B cell (primary cell): ENCODE results near the gene POGLUT2. TPM values are rescaled to one million over a fixed set of nuclear protein-coding genes. Genes with fewer than 3 reads are reported as not detected.

Experiments used
- ATAC-seq: fragments of 200-7000 bp; cut with Tn5 transposase; one replicate; pipeline ENCODE4 v1.10.0; 2021; ENCODE audit warnings: low read depth, mild to moderate bottlenecking, moderate number of reproducible peaks, moderate library complexity
- CTCF ChIA-PET: fragments of 350-600 bp; sonication (Branson Sonifier 250); formaldehyde crosslinking; loops from one replicate; lab custom pipeline; 2021; ENCODE audit warnings: antibody characterized with exemption, inconsistent platforms; lab: Charles Lee
- POLR2A ChIA-PET: fragments of 350-600 bp; sonication (Branson Sonifier 250); formaldehyde crosslinking; loops from one replicate; lab custom pipeline; 2021; ENCODE audit warnings: antibody characterized with exemption; lab: Charles Lee
- DNase-seq: peaks from one replicate; pipeline ENCODE4 v3.0.0; 2013
- H2AFZ ChIP-seq: 2 replicates; pipeline ENCODE4 v1.6.1; 2012; ENCODE audit warnings: mild to moderate bottlenecking, low read depth, low read length; ENCODE audit not compliant: insufficient read depth, poor library complexity, severe bottlenecking
- H3K27ac ChIP-seq, 2 donors: 1 replicate in 1 of 2; 2 replicates in 1 of 2; pipeline ENCODE4 v1.5.1; 2012 to 2013; ENCODE audit warnings: low read length in 2 of 2, mild to moderate bottlenecking in 2 of 2, moderate library complexity in 1 of 2
- H3K27me3 ChIP-seq, 4 experiments: fragments of 200-600 bp in 1 of 4; sonication (generic) in 1 of 4; replicated peaks in 1 of 4; 1 replicate in 2 of 4; 2 replicates in 2 of 4; pipeline versions ENCODE4 v1.6.1 to v1.7.0; 2013 to 2016; ENCODE audit warnings: low read length in 3 of 4, mild to moderate bottlenecking in 2 of 4, mixed read lengths in 1 of 4, moderate library complexity in 1 of 4; ENCODE audit not compliant: insufficient read depth in 4 of 4, control insufficient read depth in 3 of 4; ENCODE audit errors: control extremely low read depth in 1 of 4
- H3K36me3 ChIP-seq, 2 experiments: replicated peaks in 1 of 2; 1 replicate in 1 of 2; 2 replicates in 1 of 2; pipeline versions ENCODE4 v1.6.1 to v1.7.1; 2013; ENCODE audit warnings: low read length in 1 of 2; ENCODE audit not compliant: insufficient read depth in 2 of 2, control insufficient read depth in 1 of 2; ENCODE audit errors: control extremely low read depth in 1 of 2, extremely low read depth in 1 of 2
- H3K4me1 ChIP-seq, 2 donors: fragments of 200-600 bp in 1 of 2; sonication (generic) in 1 of 2; 1 replicate in 1 of 2; 2 replicates in 1 of 2; pipeline versions ENCODE4 v1.5.1 to v1.6.1; 2013 to 2017; ENCODE audit warnings: low read length in 2 of 2; ENCODE audit not compliant: control insufficient read depth in 2 of 2, insufficient read depth in 2 of 2
- H3K4me2 ChIP-seq: replicated peaks from 2 replicates; pipeline ENCODE3; 2012; ENCODE audit warnings: mild to moderate bottlenecking, low read depth, low read length; ENCODE audit not compliant: poor library complexity, severe bottlenecking
- H3K4me3 ChIP-seq, 5 experiments: fragments of 200-600 bp in 1 of 5; sonication (generic) in 1 of 5; 1 replicate in 3 of 5; 2 replicates in 2 of 5; pipeline versions ENCODE4 v1.5.1 to v1.7.0; 2011 to 2016; ENCODE audit warnings: low read length in 4 of 5, mild to moderate bottlenecking in 4 of 5, low read depth in 2 of 5, control low read depth in 1 of 5, moderate library complexity in 1 of 5; ENCODE audit not compliant: insufficient read depth in 1 of 5; ENCODE audit errors: control extremely low read depth in 1 of 5, extremely low read depth in 1 of 5
- H3K79me2 ChIP-seq: fragments of 200-600 bp; sonication (generic); one replicate; pipeline ENCODE4 v1.6.0; 2016; ENCODE audit warnings: low read length; ENCODE audit not compliant: control insufficient read depth, insufficient read depth
- H3K9ac ChIP-seq: fragments of 200-600 bp; sonication (generic); 2 replicates; pipeline ENCODE4 v1.6.1; 2017; ENCODE audit warnings: mild to moderate bottlenecking, low read length, moderate library complexity
- H3K9me3 ChIP-seq, 3 donors: one replicate each; pipeline versions ENCODE4 v1.6.1 to v1.7.1; 2013; ENCODE audit warnings: low read length in 2 of 3; ENCODE audit not compliant: control insufficient read depth in 2 of 3, insufficient read depth in 1 of 3; ENCODE audit errors: control extremely low read depth in 1 of 3
- H4K20me1 ChIP-seq: 2 replicates; pipeline ENCODE4 v1.6.0; 2012; ENCODE audit warnings: mild to moderate bottlenecking, low read length; ENCODE audit not compliant: insufficient read depth, control insufficient read depth, poor library complexity, severe bottlenecking
- H3K27ac Mint-ChIP-seq: one replicate; pipeline ENCODE4 v1.8.0; 2021; ENCODE audit warnings: mixed read lengths
- H3K27me3 Mint-ChIP-seq: one replicate; pipeline ENCODE4 v1.8.0; 2021; ENCODE audit warnings: mixed read lengths
- H3K4me1 Mint-ChIP-seq: one replicate; pipeline ENCODE4 v1.8.0; 2021; ENCODE audit warnings: mixed read lengths
- H3K4me3 Mint-ChIP-seq: one replicate; pipeline ENCODE4 v1.8.0; 2021; ENCODE audit warnings: mixed read lengths
- H3K9me3 Mint-ChIP-seq: one replicate; pipeline ENCODE4 v1.8.0; 2022; ENCODE audit warnings: mixed read lengths; ENCODE audit not compliant: insufficient read depth
- EZH2 ChIP-seq: IDR thresholded peaks from 2 replicates; pipeline ENCODE4 v1.6.1; 2012; ENCODE audit warnings: borderline replicate concordance, low read depth, mild to moderate bottlenecking, moderate library complexity, low read length; ENCODE audit not compliant: insufficient read depth, poor library complexity, severe bottlenecking
- WGBS: methylation state at CpG from one replicate; pipeline ENCODE4 v1.1.5; 2013; ENCODE audit warnings: missing lambda C conversion rate; ENCODE audit not compliant: insufficient coverage; 5-methylcytosine and 5-hydroxymethylcytosine counted together
- intact Hi-C: fragments of 100-400 bp; cut with micrococcal nuclease; formaldehyde crosslinking; loops from one replicate; pipeline ENCODE4 v1.10.0; 2022
- polyA minus RNA-seq: library from RNA; depleted of rRNA, polyadenylated mRNA; stranded (reverse); fragments of >200 nt; gene quantifications from 2 replicates; pipeline ENCODE4 v1.2.3, GENCODE V29; 2012
- polyA plus RNA-seq: library from polyadenylated mRNA; depleted of rRNA; stranded (reverse); fragments of >200 nt; gene quantifications from 2 replicates; pipeline ENCODE4 v1.2.3, GENCODE V29; 2012
- total RNA-seq, 2 donors: library from RNA; stranded (reverse); fragments of 120-200 nt in 1 of 2; gene quantifications; 1 replicate in 1 of 2; 2 replicates in 1 of 2; pipeline versions ENCODE4 v1.2.3 to v1.2.4, GENCODE V29; 2013 to 2022
- TF ChIP-seq, protein P1 (sequence below): fragments of 200-600 bp; IDR thresholded peaks from one replicate; pipeline ENCODE4 v1.8.0; 2022; ENCODE audit warnings: antibody characterized with exemption, mild to moderate bottlenecking

Gene POGLUT2
- total RNA-seq = not detected in 2 replicates
- total RNA-seq (2013) = 0.61 TPM
- 0.12 TPM in 2 replicates for polyA plus RNA-seq
- 0.17 and 0.50 TPM in 2 replicates for polyA minus RNA-seq

GRCh38 chr13:102798581-102799425, at the start of gene POGLUT2, which contains the start of gene BIVM:
TSS of gene POGLUT2 (minus strand) at chr13:102798976. CDS start at chr13:102798670, 306 bp downstream.
TSS of gene BIVM (plus strand) at chr13:102799119. CDS start at chr13:102807268, 8,149 bp downstream.
- peak; percentile 66 for DNase-seq
- peaks cover 0 to 18% (median 11%) of the 10 kb centered on the region in 4 experiments for H3K27me3 ChIP-seq
- peak within 1 kb of the TSS; percentile 32 for H3K27ac Mint-ChIP-seq
- peak within 1 kb of the TSS; percentile 93 for H2AFZ ChIP-seq
- no peaks in the 10 kb centered on the region for H3K9me3 Mint-ChIP-seq
- H3K4me3 ChIP-seq = peak within 1 kb of the TSS; percentile 52 to 68 (median 53)
- peak within 1 kb of the TSS; percentile 84 for H3K4me3 Mint-ChIP-seq
- H3K9me3 ChIP-seq = peaks cover 0 to 3% (median 0%) of the 10 kb centered on the region in 3 donors
- no peak within 1 kb of the TSS for H3K27ac ChIP-seq
- H3K79me2 ChIP-seq = no peaks in the 10 kb centered on the region
- TF ChIP-seq EZH2 = no peak
- TF ChIP-seq, protein P1, sequence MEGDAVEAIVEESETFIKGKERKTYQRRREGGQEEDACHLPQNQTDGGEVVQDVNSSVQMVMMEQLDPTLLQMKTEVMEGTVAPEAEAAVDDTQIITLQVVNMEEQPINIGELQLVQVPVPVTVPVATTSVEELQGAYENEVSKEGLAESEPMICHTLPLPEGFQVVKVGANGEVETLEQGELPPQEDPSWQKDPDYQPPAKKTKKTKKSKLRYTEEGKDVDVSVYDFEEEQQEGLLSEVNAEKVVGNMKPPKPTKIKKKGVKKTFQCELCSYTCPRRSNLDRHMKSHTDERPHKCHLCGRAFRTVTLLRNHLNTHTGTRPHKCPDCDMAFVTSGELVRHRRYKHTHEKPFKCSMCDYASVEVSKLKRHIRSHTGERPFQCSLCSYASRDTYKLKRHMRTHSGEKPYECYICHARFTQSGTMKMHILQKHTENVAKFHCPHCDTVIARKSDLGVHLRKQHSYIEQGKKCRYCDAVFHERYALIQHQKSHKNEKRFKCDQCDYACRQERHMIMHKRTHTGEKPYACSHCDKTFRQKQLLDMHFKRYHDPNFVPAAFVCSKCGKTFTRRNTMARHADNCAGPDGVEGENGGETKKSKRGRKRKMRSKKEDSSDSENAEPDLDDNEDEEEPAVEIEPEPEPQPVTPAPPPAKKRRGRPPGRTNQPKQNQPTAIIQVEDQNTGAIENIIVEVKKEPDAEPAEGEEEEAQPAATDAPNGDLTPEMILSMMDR = no peak
- CTCF ChIA-PET = interaction anchor here (0.8 to 2.9 kb wide), 5 partner anchors 14 to 219 kb away, joined by 3 to 13 read pairs (median 3); partner anchors contain the start of gene ERCC5
- peaks cover 24% of the 10 kb centered on the region in 2 donors for H3K4me1 ChIP-seq
- H3K36me3 ChIP-seq = no peaks in the 10 kb centered on the region
- peaks cover 8% of the 10 kb centered on the region for H3K27me3 Mint-ChIP-seq
- intact Hi-C loops = no loop called here
- H3K9ac ChIP-seq = peak within 1 kb of the TSS; percentile 78
- no peaks in the 10 kb centered on the region for H4K20me1 ChIP-seq
- under 1% methylated on average over 72 of the region's 72 CpGs for WGBS
- peak; percentile 44 for ATAC-seq
- peaks cover 28% of the 10 kb centered on the region for H3K4me1 Mint-ChIP-seq
- POLR2A ChIA-PET = interaction anchor here (1.8 to 2.5 kb wide), 2 partner anchors 47 to 202 kb away, joined by 7 to 16 read pairs; partner anchors contain the start of genes ERCC5 and TPP2
- H3K4me2 ChIP-seq = peak within 1 kb of the TSS; percentile 96
